Astrocyte (in vitro differentiated cells and primary cell): ENCODE data around the gene CBFB. TPM values are rescaled to one million over a fixed set of nuclear protein-coding genes. Genes with fewer than 3 reads are reported as not detected.
"Not testable (repeated sequence)": the region's sequence is repeated elsewhere in the genome, so short reads cannot be mapped to it uniquely, and the experiment has no call there.

Experiments used
- DNase-seq: peaks from one replicate; pipeline ENCODE4 v3.0.0-alpha.2; 2010; ENCODE audit warnings: low read depth
- FAIRE-seq: peaks from 2 replicates; lab custom pipeline; 2011; peaks lifted over from hg19 to GRCh38; lab: Jason Lieb, UNC
- H2AFZ ChIP-seq: 2 replicates; pipeline ENCODE4 v1.6.0; 2012; ENCODE audit warnings: low read depth, low read length, inconsistent platforms
- H3K27ac ChIP-seq: 2 replicates; pipeline ENCODE4 v1.5.1; 2011; ENCODE audit warnings: low read depth, low read length, inconsistent platforms
- H3K27me3 ChIP-seq: 2 replicates; pipeline ENCODE4 v1.6.0; 2011; ENCODE audit warnings: low read length, inconsistent platforms; ENCODE audit not compliant: insufficient read depth
- H3K36me3 ChIP-seq: 2 replicates; pipeline ENCODE4 v1.5.1; 2011; ENCODE audit warnings: low read length, inconsistent platforms; ENCODE audit not compliant: insufficient read depth
- H3K4me1 ChIP-seq: 2 replicates; pipeline ENCODE4 v1.5.1; 2011; ENCODE audit warnings: low read length, inconsistent platforms; ENCODE audit not compliant: insufficient read depth
- H3K4me2 ChIP-seq: 2 replicates; pipeline ENCODE4 v1.6.0; 2012; ENCODE audit warnings: low read length, inconsistent platforms
- H3K4me3 ChIP-seq: 2 replicates; pipeline ENCODE4 v1.5.1; 2011; ENCODE audit warnings: low read depth, mild to moderate bottlenecking, low read length, inconsistent platforms; ENCODE audit not compliant: insufficient read depth
- H3K79me2 ChIP-seq: 2 replicates; pipeline ENCODE4 v1.6.0; 2012; ENCODE audit warnings: mild to moderate bottlenecking, low read length, inconsistent platforms; ENCODE audit not compliant: insufficient read depth
- H3K9ac ChIP-seq: 2 replicates; pipeline ENCODE4 v1.6.0; 2012; ENCODE audit warnings: mild to moderate bottlenecking, low read length, inconsistent platforms
- H3K9me3 ChIP-seq: 2 replicates; pipeline ENCODE4 v1.5.1; 2012; ENCODE audit warnings: low read depth, mild to moderate bottlenecking, low read length, inconsistent platforms; ENCODE audit not compliant: insufficient read depth
- H4K20me1 ChIP-seq: 2 replicates; pipeline ENCODE4 v1.6.0; 2012; ENCODE audit warnings: low read length, inconsistent platforms; ENCODE audit not compliant: insufficient read depth
- H3K27ac Mint-ChIP-seq: one replicate; pipeline ENCODE4 v1.8.0; 2021; ENCODE audit warnings: mild to moderate bottlenecking, mixed read lengths; ENCODE audit not compliant: unreplicated experiment
- H3K27me3 Mint-ChIP-seq: one replicate; pipeline ENCODE4 v1.8.0; 2021; ENCODE audit warnings: low read depth, mixed read lengths; ENCODE audit not compliant: unreplicated experiment
- H3K36me3 Mint-ChIP-seq: one replicate; pipeline ENCODE4 v1.8.0; 2021; ENCODE audit warnings: low read depth, mixed read lengths; ENCODE audit not compliant: unreplicated experiment
- H3K4me1 Mint-ChIP-seq: one replicate; pipeline ENCODE4 v1.8.0; 2021; ENCODE audit warnings: low read depth, mixed read lengths; ENCODE audit not compliant: unreplicated experiment
- H3K4me3 Mint-ChIP-seq: one replicate; pipeline ENCODE4 v1.8.0; 2021; ENCODE audit warnings: mild to moderate bottlenecking, moderate library complexity, mixed read lengths; ENCODE audit not compliant: unreplicated experiment
- H3K9me3 Mint-ChIP-seq: one replicate; pipeline ENCODE4 v1.8.0; 2021; ENCODE audit warnings: mild to moderate bottlenecking, mixed read lengths; ENCODE audit not compliant: unreplicated experiment
- EZH2 ChIP-seq: IDR thresholded peaks from 2 replicates; pipeline ENCODE4 v1.6.1; 2012; ENCODE audit warnings: mild to moderate bottlenecking, low read length, inconsistent platforms; ENCODE audit not compliant: insufficient read depth
- total RNA-seq: library from RNA; stranded (reverse); gene quantifications from 2 replicates; pipeline ENCODE4 v1.2.1, GENCODE V29; 2021
- TF ChIP-seq, protein P1 (sequence below): IDR thresholded peaks from 2 replicates; pipeline ENCODE4 v1.5.1; 2011; ENCODE audit warnings: low read depth, mild to moderate bottlenecking, inconsistent platforms, low read length, moderate library complexity; ENCODE audit not compliant: insufficient read depth

Gene CBFB
- total RNA-seq, 1 donor from 2014 or later: 104 TPM

DNA sequence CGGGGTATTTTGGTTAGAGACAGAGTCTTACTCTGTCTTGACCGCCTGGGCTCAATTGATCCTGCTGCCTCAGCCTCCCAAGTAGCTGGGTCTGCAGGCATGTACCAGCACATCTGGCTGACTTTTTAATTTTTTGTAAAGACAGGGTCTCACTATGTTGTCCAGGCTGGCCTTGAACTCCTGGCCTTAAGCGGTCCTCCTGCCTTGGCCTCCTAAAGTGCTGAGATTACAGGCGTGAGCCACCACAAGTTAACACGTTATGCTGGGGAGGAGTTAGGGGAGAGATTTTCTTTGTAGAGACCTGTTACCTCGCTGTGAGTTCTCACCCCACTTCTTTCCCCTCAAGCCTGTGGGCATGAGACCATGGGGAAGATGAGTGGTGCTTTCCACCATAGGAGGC is 42.4 kb upstream of the CBFB start:
- Histone ChIP-seq H3K79me2 (no peaks in the 10 kb centered on the region), H2AFZ (no peak overlapping the region), H3K36me3 (no peaks in the 10 kb centered on the region), H3K27me3 (peaks cover 2% of the 10 kb centered on the region), H3K9ac (no peak overlapping the region), H3K4me1 (no peaks in the 10 kb centered on the region), H3K4me3 (no peak overlapping the region), H3K27ac (no peak overlapping the region), H3K4me2 (no peak overlapping the region), H4K20me1 (no peaks in the 10 kb centered on the region), H3K9me3 (no peaks in the 10 kb centered on the region)
- TF ChIP-seq, protein P1, sequence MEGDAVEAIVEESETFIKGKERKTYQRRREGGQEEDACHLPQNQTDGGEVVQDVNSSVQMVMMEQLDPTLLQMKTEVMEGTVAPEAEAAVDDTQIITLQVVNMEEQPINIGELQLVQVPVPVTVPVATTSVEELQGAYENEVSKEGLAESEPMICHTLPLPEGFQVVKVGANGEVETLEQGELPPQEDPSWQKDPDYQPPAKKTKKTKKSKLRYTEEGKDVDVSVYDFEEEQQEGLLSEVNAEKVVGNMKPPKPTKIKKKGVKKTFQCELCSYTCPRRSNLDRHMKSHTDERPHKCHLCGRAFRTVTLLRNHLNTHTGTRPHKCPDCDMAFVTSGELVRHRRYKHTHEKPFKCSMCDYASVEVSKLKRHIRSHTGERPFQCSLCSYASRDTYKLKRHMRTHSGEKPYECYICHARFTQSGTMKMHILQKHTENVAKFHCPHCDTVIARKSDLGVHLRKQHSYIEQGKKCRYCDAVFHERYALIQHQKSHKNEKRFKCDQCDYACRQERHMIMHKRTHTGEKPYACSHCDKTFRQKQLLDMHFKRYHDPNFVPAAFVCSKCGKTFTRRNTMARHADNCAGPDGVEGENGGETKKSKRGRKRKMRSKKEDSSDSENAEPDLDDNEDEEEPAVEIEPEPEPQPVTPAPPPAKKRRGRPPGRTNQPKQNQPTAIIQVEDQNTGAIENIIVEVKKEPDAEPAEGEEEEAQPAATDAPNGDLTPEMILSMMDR: no peak
- TF ChIP-seq EZH2: no peak
- no peak for FAIRE-seq
- Mint-ChIP-seq H3K36me3 (peaks cover 2% of the 10 kb centered on the region), H3K27me3 (peaks cover 22% of the 10 kb centered on the region), H3K4me3 (no peak overlapping the region), H3K27ac (peak overlapping the region; percentile 75), H3K9me3 (peaks cover 6% of the 10 kb centered on the region), H3K4me1 (no peaks in the 10 kb centered on the region)
- DNase-seq: no peak

DNA sequence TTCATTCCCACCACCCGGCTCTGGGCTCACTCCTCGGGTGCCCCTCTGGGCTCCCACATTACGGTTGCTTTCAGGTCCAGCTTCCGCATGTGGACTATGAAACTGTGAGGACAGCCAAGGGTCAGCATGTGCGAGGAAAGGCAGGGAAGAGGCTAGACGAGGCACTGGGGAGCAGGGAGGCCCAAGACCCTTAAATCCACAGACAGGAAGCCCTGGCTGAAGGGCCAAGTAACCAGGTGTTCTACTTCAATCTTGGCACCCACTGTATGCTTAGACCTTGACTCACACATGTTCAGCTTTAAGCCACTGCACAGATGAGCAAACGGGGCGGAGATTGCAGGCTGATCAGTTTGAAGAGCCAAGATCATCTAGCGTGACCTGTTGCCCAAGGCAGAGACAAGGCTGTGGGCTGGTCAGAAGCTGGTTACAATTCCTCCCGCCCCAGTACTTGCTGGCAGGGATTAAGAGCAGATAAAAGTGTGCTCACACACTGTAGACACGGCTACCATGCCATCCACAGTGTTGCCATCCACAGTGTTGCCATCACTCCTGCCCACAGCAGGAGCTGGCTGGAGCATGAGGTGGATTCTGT is 40.7 kb upstream of the CBFB start, which contains the start of gene CES4A:
Gene CES4A (plus strand): TSS at position 393 of the 592 bp plus-strand sequence. CDS start 184 bp downstream, at position 577.
- Mint-ChIP-seq H3K36me3 (peaks cover 2% of the 10 kb centered on the region), H3K27ac (peak within 1 kb of the TSS; percentile 30), H3K9me3 (peaks cover 7% of the 10 kb centered on the region), H3K4me1 (no peaks in the 10 kb centered on the region), H3K27me3 (peaks cover 24% of the 10 kb centered on the region), H3K4me3 (peak within 1 kb of the TSS; percentile 47)
- peak; percentile 25 for DNase-seq
- Histone ChIP-seq H3K79me2 (no peaks in the 10 kb centered on the region), H3K9me3 (no peaks in the 10 kb centered on the region), H2AFZ (no peak within 1 kb of the TSS), H3K27ac (no peak within 1 kb of the TSS), H4K20me1 (no peaks in the 10 kb centered on the region), H3K9ac (no peak within 1 kb of the TSS), H3K4me2 (no peak within 1 kb of the TSS), H3K4me3 (no peak within 1 kb of the TSS), H3K36me3 (no peaks in the 10 kb centered on the region), H3K27me3 (peaks cover 2% of the 10 kb centered on the region), H3K4me1 (no peaks in the 10 kb centered on the region)
- no peak for TF ChIP-seq EZH2
- TF ChIP-seq, protein P1: no peak
- no peak for FAIRE-seq

DNA sequence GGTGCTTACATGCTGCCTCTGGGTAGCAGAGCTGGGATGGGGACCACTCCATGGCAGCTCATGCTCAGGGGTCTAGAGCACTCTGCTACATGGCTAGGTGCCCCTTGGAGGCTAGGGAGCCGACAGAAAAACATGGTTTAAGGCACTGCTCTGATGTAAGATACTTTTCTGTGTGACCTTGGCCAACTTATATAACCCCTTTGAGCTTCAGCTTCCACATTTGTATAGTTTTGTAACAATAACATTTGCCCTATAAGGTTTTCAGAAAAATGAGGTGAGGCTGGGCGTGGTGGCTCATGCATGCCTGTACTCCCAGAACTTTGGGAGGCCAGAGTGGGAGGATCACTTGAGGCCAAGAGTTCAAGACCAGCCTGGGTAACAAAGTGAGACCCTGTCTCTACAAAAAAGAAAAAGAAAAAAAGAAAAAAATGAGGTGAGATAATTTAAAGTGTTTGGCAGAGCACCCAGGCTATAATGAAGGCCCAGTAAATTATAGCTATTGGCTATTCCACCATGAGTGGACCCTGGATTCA is 37.3 kb upstream of the CBFB start:
- no peak for DNase-seq
- Histone ChIP-seq H3K4me2 (no peak overlapping the region), H2AFZ (no peak overlapping the region), H3K27me3 (peaks cover 2% of the 10 kb centered on the region), H3K36me3 (no peaks in the 10 kb centered on the region), H3K4me1 (no peaks in the 10 kb centered on the region), H3K9me3 (no peaks in the 10 kb centered on the region), H3K9ac (no peak overlapping the region), H3K4me3 (no peak overlapping the region), H3K27ac (no peak overlapping the region), H3K79me2 (no peaks in the 10 kb centered on the region), H4K20me1 (no peaks in the 10 kb centered on the region)
- H3K4me3 Mint-ChIP-seq: no peak overlapping the region
- H3K4me1 Mint-ChIP-seq: no peaks in the 10 kb centered on the region
- TF ChIP-seq, protein P1: no peak
- TF ChIP-seq EZH2: no peak
- no peak for FAIRE-seq
- no peak overlapping the region for H3K27ac Mint-ChIP-seq
- peaks cover 2% of the 10 kb centered on the region for H3K36me3 Mint-ChIP-seq
- H3K27me3 Mint-ChIP-seq: peaks cover 20% of the 10 kb centered on the region
- peaks cover 6% of the 10 kb centered on the region for H3K9me3 Mint-ChIP-seq

DNA sequence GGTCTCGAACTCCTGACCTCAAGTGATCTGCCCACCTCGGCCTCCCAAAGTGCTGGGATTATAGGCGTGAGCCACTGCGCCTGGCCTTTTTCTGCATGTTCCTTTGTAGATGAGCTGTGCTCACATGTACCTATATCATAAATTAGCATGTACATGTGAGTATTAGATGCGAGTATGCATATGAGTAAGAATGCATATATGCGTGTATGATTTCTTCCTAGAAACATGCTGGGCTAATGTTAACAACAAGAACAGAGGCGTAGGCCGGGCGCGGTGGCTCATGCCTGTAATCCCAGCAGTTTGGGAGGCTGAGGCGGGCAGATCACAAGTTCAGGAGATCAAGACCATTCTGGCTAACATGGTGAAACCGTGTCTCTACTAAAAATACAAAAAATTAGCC is 35.4 kb upstream of the CBFB start:
- peaks cover 23% of the 10 kb centered on the region for H3K27me3 Mint-ChIP-seq
- H3K36me3 Mint-ChIP-seq, DNase-seq, H3K9me3 Mint-ChIP-seq, H4K20me1 ChIP-seq, H2AFZ ChIP-seq, H3K4me1 ChIP-seq, H3K4me2 ChIP-seq, H3K79me2 ChIP-seq, H3K36me3 ChIP-seq, H3K27ac Mint-ChIP-seq, H3K9me3 ChIP-seq, H3K4me3 Mint-ChIP-seq, H3K4me3 ChIP-seq, H3K4me1 Mint-ChIP-seq, H3K9ac ChIP-seq, H3K27ac ChIP-seq, H3K27me3 ChIP-seq, FAIRE-seq: not testable (repeated sequence)
